Measurements from ENCODE around the gene TMEM212. TPM values are rescaled to one million over a fixed set of nuclear protein-coding genes. Genes with fewer than 3 reads are reported as not detected.
"Not testable (repeated sequence)": the region's sequence is repeated elsewhere in the genome, so short reads cannot be mapped to it uniquely, and the experiment has no call there.

TMEM212 gene
- total RNA-seq, 1 experiment from 2014 or later, result not detected

DNA sequence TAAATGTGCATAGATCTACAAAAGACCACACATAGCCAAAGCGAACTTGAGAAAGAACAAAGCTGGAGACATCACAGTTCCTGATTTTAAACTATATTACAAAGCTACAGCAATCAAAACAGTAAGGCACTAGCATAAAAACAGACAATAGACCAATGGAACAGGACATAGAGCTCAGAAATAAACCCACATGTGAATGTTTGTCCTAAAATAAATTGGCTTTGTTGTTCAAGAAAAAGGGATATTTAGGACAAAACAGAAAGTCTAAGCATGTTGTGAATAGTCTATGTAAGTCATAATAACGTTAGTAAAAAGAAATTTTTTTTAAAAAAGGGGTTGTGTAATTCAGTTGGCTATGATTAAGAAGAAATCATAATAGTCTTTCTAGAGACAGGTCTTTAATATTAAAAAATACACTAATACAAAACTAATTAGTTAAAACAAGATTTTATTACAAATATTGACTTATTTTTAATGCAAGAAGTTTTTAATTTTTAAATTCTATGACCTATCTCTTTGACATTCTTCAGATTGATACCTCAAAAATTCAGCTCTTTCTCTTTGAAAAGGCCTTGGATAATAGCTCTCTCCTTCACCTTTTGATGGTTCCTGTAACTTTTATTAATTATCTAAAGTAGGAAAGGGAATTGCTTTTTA, 11.6 kb downstream of the TMEM212 start:
- no peak for DNase-seq (ENCODE audit: low read depth)

- DNase-seq (ENCODE audit: low read depth), result not testable (repeated sequence)
Observed at GRCh38 chr3:171858770-171859169, 15.6 kb downstream of the TMEM212 start.

- DNase-seq (ENCODE audit: low read depth), result peak; percentile 39
Observed at GRCh38 chr3:171860830-171861535, 17.8 kb downstream of the TMEM212 start.

GRCh38 chr3:171862392-171862791, 19.2 kb downstream of the TMEM212 start:
- no peak for DNase-seq (ENCODE audit: low read depth)

DNA sequence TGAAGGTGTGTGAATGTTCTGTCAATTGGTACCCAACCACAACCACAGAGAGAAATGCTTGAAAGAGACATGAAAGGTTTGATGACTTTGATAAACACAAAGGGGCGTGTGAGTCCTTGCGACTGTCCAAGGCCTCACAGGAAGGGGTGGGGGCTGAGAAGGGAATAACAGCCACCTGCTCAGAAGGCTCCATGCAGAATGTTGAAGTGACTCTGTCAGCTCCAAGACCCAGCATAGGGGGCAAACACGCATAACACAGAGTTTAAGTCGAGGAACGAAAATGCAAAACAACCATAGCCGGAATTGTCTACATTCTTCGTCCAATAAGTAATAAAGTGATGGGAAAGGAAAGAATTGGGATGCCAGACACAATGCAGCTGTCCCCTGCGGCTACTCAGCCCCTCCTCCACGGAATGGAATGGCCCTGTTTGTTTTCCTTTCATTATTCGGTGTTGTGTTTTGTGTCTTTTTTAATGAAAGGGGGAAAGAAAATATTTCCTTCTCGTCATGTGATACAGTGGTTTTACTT, 19.9 kb downstream of the TMEM212 start:
- no peak for DNase-seq (ENCODE audit: low read depth)

GRCh38 chr3:171863920-171864319, 20.8 kb downstream of the TMEM212 start:
- no peak for DNase-seq (ENCODE audit: low read depth)

- DNase-seq (ENCODE audit: low read depth), result no peak
Observed at GRCh38 chr3:171865191-171865865, 22.2 kb downstream of the TMEM212 start.

- peak; percentile 14 for DNase-seq (ENCODE audit: low read depth)
Observed at GRCh38 chr3:171867981-171868380, 24.8 kb downstream of the TMEM212 start.

- peak; percentile 31 for DNase-seq (ENCODE audit: low read depth)
Observed at GRCh38 chr3:171871392-171872274, 28.5 kb downstream of the TMEM212 start.

- DNase-seq (ENCODE audit: low read depth), result peak; percentile 63
Observed at GRCh38 chr3:171873580-171873979, 30.4 kb downstream of the TMEM212 start.

- peak; percentile 100 for DNase-seq (ENCODE audit: low read depth)
Observed at GRCh38 chr3:171874251-171874681, 31.1 kb downstream of the TMEM212 start.

DNA sequence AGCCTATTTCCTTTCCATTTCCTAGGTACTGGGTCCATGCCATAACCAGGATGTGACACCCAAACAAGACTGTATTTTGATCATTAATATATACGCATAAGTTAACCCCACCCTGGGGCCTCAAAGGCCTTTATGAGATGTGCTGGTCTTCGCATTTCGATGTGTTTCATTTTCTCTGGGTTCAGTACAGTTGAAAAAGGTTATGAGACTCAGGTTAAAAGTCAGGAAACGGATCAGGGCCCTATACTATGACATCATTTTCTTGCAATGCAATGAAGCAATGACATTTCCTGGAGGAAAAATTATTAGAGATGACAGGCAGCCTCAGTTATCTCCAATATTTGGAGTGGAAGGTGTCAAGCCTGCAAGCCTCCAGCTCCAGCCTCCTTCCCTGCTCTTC, 31.7 kb downstream of the TMEM212 start:
- peak; percentile 69 for DNase-seq (ENCODE audit: low read depth)

- peak; percentile 48 for DNase-seq (ENCODE audit: low read depth)
Observed at GRCh38 chr3:171875923-171876412, 32.8 kb downstream of the TMEM212 start.

DNA sequence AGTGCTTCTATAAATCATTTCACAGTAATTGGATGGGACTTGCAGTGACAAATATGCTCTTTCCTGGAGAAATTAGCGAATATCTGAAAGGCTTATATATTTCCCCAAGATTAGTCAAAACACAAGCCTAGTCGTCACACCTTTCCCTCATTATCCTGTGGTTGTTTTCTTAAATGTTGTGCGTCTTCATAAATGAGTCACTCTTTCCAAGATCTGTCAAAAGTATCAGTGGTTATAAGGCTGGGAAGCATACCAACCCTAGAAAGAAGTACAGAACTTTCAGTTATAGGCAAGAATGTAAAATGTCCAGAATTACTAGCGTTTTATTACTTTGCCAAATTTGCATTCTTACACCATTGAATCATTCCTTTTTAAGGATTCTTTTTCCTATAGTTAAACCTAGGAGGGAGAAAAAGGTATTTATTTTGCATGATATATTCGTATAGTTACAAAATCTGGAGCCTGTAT, 33.6 kb downstream of the TMEM212 start:
- DNase-seq (ENCODE audit: low read depth), result peak; percentile 85

GRCh38 chr3:171878461-171879225, 35.5 kb downstream of the TMEM212 start:
- no peak for DNase-seq (ENCODE audit: low read depth)

DNA sequence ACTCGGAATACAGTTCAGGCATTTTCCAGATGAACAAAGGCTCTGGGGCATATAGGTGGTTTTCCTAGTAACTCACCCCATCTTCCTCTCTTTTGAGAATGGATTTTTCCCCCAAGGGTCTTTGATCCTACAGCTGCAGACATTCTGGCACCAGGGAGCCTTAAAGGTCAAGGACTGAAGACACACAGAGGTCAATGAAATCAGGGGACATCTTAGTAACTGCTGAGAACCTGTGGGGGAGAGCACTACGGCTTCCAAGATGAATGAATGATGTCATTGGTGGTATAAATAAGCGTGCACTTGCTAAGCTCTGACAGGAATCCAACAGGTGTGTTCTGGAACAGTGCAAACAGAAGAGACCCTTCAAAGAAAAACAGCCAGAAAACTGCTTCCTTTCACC, 36.3 kb downstream of the TMEM212 start:
- DNase-seq (ENCODE audit: low read depth), result no peak

DNA sequence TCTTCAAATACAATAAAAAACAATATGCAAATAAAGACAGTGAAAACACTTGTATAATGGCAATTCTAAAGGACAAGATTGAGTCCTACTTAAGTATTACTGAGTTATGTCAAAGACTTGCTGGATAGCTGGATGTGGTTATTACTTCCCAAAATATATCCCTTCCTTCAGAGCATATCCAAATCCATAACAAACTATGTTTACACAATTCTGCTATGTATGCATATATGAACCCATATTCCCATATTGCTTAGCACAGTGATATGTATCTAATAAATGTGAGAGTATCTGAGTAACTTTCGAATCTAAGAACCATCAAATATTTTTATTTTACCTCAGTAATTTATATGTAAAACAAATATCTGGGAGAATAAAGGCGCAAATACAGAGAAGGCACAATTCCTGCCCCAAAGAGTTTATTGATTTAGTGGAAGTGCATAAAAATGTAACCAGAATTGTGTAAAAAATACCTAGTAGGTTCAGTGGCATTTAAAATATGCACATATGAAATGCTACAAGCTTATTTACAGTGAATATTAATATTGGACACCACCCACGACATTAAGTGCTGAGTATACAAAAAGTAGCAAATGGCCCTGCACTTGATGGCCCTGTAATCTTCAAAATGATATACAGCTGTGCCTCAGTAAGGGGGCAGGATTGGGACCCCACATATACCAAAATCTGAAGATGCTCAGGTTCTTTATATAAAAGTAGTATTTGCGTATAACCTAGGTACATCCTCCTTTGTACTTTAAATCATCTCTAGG, 37.1 kb downstream of the TMEM212 start:
- no peak for DNase-seq (ENCODE audit: low read depth)

DNA sequence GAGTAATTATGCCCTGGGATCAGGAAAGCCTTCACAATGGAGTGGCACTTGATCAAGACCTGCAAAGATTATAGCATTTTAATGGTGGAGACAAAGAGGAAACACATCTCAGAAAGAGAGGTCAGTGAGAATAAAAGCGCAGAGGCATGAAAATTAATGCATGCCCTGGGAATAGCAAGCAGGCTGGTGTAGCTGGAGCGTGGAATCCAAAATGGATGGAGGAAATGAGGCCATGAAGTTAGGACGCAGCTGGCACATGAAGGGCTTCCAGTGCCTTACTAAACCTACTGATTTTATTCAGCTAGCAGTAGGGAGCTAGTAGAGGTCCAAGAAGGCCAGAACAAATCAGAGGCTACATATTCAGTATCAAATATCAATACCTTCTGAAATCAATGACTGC, 38.1 kb downstream of the TMEM212 start:
- DNase-seq (ENCODE audit: low read depth), result no peak

DNA sequence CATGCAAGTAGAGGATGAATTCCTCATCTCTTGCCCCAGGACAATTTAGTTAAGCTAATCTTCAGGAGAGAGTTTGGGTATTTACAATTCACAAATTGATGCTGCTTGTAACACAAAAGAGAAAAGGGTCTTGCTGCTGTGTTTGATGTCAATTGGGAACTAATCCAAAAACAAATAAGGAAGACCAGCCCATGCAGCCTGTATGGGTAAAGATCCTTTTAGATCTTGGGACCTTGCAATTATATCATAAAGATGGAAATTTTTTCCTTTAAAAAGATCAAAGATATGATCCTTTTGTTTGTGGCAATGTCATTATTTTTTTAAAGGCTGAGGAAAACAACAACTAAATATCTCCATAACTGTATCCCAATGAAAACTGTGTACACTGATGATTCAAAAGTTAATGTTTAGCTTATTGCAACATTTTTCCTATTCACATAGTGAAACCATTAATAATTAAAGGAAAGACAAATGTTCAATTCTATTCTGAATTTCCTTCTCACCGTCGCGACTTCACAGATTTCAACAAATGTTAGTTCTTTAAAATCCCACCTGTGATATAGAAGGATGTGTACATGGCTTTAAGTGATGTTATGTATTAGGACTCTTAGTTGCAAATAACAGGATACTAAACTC, 40.2 kb downstream of the TMEM212 start:
- no peak for DNase-seq (ENCODE audit: low read depth)

Data from HT1080 (cell line).